HG02588 (cell line): ENCODE measurements around the gene ACACB.

Experiments
- ATAC-seq: cut with Tn5 transposase; IDR thresholded peaks from one replicate; pipeline ENCODE4 v1.9.1; 2021; ENCODE audit warnings: mild to moderate bottlenecking, moderate library complexity; ENCODE audit not compliant: unreplicated experiment

ACACB gene

GRCh38 chr12:109115758-109116610 is at the start of gene ACACB:
TSS of gene ACACB (plus strand) at chr12:109116587. CDS start at chr12:109139406, 22,819 bp downstream.
- no peak for ATAC-seq

- ATAC-seq: no peak
These were observed 46.8 kb upstream of the ACACB start for GRCh38 chr12:109069307-109070271.

GRCh38 chr12:109074866-109075265 is 41.5 kb upstream of the ACACB start:
- no peak for ATAC-seq

GRCh38 chr12:109082751-109083150 is 33.6 kb upstream of the ACACB start:
- ATAC-seq: no peak

GRCh38 chr12:109084425-109084824 is 32.0 kb upstream of the ACACB start:
- no peak for ATAC-seq

- no peak for ATAC-seq
These were observed 30.8 kb upstream of the ACACB start for GRCh38 chr12:109085590-109085989.

GRCh38 chr12:109087250-109087649 is 29.1 kb upstream of the ACACB start:
- ATAC-seq: no peak

GRCh38 chr12:109088818-109089217 is 27.6 kb upstream of the ACACB start:
- ATAC-seq: no peak

- ATAC-seq: no peak
These were observed 26.7 kb upstream of the ACACB start for GRCh38 chr12:109089683-109090082.

GRCh38 chr12:109092497-109093021 is 23.8 kb upstream of the ACACB start:
- no peak for ATAC-seq

GRCh38 chr12:109093022-109093918 is 23.1 kb upstream of the ACACB start, which contains the start of gene ALKBH2:
TSS of gene ALKBH2 (minus strand) at chr12:109093472. CDS start at chr12:109092786, 686 bp downstream.
- peak; percentile 53 for ATAC-seq

GRCh38 chr12:109097140-109097434 is 19.3 kb upstream of the ACACB start:
- no peak for ATAC-seq

GRCh38 chr12:109097435-109098182 is 18.8 kb upstream of the ACACB start, which contains the start of gene UNG:
TSS of gene UNG (plus strand) at chr12:109097597. CDS start at chr12:109097680, 83 bp downstream.
- ATAC-seq: peak; percentile 91

GRCh38 chr12:109098183-109098604 is 18.2 kb upstream of the ACACB start:
- ATAC-seq: peak; percentile 21

GRCh38 chr12:109098651-109099050 is 17.7 kb upstream of the ACACB start:
- no peak for ATAC-seq

- ATAC-seq: no peak
These were observed 16.9 kb upstream of the ACACB start for GRCh38 chr12:109099431-109100020.

GRCh38 chr12:109100741-109101140 is 15.6 kb upstream of the ACACB start:
- no peak for ATAC-seq

GRCh38 chr12:109102491-109102890 is 13.9 kb upstream of the ACACB start:
- no peak for ATAC-seq

- ATAC-seq: no peak
These were observed 11.2 kb upstream of the ACACB start for GRCh38 chr12:109105176-109105575.
